H7 (cell line): Measurements from ENCODE around the gene CEP43. TPM values are rescaled to one million over a fixed set of nuclear protein-coding genes. Genes with fewer than 3 reads are reported as not detected.

Source experiments
- DNase-seq: peaks from one replicate; pipeline ENCODE4 v3.0.0; 2012
- H3K27me3 ChIP-seq: 2 replicates; pipeline ENCODE4 v1.6.0; 2011; ENCODE audit warnings: mild to moderate bottlenecking, low read length; ENCODE audit not compliant: control insufficient read depth, insufficient read depth
- H3K36me3 ChIP-seq: replicated peaks from 2 replicates; pipeline ENCODE4 v1.5.1; 2011; ENCODE audit warnings: low read length; ENCODE audit not compliant: control insufficient read depth, insufficient read depth
- H3K4me3 ChIP-seq: 2 replicates; pipeline ENCODE4 v1.5.1; 2011; ENCODE audit warnings: low read depth, mild to moderate bottlenecking, control low read depth, low read length, moderate library complexity; ENCODE audit not compliant: insufficient read depth
- total RNA-seq: library from RNA; depleted of rRNA; stranded (reverse); fragments of >200 nt; shearing (Covaris generic); gene quantifications from 2 replicates; pipeline ENCODE4 v1.2.3, GENCODE V29; 2014

CEP43 gene
- total RNA-seq, 1 experiment from 2014 or later, result 14.8 TPM

DNA sequence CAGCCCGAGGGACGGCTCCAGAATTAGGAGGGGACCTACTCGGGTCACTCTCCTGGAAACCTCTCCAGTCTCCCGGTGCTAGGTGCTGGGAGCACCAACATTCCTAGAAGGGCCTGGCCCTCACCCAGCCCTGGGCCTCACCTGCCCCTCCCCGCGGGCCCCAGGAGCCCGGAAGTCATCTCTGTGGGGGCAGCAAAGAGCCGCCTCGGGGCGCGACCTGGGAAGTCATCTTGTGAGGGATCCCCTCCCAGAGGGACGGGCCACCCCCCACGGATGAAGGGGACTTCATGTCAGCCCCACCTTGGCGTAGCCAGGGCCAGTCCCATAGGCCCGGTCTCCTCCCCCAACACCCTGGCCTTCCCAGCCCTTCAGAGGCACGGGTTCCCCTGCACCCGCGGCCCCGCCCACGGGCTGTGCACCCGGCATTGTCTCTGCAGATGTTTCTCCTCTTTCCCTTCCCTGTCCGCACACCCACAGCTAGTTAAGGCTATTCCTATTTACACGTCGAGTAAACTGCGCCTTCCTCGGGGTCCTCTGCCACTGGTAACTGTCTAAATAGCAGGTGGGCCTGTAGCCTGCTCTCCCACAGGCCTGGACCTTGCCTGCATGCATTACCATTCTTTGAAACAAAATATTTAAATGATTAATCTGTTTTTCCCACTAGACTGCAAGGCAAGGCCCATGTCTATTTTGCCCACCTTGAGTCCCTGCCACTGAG, 42.0 kb upstream of the CEP43 start:
- no peaks in the 10 kb centered on the region for H3K36me3 ChIP-seq
- DNase-seq, result peak; percentile 80
- peaks cover 7% of the 10 kb centered on the region for H3K27me3 ChIP-seq
- H3K4me3 ChIP-seq, result peak overlapping the region; percentile 87

GRCh38 chr6:166957805-166958076, 41.5 kb upstream of the CEP43 start:
- H3K4me3 ChIP-seq, result no peak overlapping the region
- no peak for DNase-seq
- H3K36me3 ChIP-seq, result no peaks in the 10 kb centered on the region
- peaks cover 7% of the 10 kb centered on the region for H3K27me3 ChIP-seq

DNA sequence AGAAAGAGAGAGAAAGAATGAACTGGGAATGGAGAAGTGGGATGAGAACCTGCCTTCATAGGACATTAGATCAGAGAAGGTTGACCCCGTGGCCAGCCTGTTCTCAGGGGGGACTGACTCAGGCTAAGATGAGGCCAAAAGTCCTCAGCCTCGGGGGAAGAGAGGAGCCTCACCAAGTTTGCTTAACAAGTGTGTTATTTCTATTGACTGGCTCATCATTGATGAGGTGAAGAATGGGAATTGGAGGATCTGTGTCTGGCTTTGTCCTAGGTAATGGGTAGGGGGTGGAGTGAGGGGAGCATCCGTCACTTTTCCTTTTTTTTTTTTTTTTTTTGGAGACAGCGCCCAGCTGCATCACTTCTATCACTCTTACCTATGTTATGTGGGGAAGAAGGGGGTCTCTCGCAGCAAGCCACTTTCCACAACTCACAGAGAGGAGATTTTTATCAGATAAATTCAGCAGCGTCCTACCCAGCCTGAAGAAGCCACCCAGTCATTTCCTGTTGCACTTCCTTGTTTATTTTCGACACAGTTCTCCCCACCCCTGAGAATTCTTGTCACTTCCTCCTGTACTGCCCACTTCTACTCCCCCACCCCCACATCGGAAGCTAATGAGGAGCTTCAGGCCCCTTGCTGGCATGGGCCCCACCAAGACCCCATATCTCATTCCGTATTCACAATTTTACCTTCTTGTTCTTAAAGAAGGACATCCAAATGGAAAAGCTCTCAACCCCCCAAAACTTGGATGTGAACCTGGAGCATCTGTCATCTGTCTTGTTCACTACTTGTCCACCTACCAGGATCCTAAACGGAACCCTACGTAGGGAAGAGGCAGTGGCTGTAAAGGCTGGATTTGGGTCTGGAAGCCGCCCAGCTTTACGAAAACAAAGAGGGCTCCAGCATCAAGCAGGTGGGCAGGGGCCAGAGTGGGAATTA, 40.0 kb upstream of the CEP43 start:
- H3K27me3 ChIP-seq, result peaks cover 7% of the 10 kb centered on the region
- H3K4me3 ChIP-seq, result no peak overlapping the region
- DNase-seq, result no peak
- no peaks in the 10 kb centered on the region for H3K36me3 ChIP-seq

GRCh38 chr6:166959911-166960608, 39.1 kb upstream of the CEP43 start:
- Histone ChIP-seq H3K36me3 (no peaks in the 10 kb centered on the region), H3K27me3 (peaks cover 7% of the 10 kb centered on the region), H3K4me3 (no peak overlapping the region)
- no peak for DNase-seq

DNA sequence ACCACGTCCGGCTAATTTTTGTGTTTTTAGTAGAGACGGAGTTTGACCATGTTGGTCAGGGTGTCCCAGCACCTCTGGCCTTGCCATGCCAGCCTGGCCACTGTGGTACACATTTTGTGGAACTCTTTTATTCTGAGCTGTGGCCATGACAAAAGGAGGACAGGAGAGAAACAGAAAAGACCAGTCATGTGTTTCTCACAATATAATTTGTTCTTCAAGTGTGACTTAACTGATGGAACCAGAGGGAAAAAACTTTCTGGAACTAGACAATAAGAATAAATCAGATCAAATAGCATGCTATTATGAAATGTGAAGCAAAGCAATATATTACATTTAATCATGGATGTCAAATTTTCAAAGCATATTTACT, 38.6 kb upstream of the CEP43 start:
- H3K27me3 ChIP-seq, result peaks cover 4% of the 10 kb centered on the region
- H3K36me3 ChIP-seq, result no peaks in the 10 kb centered on the region
- H3K4me3 ChIP-seq, result no peak overlapping the region
- no peak for DNase-seq

GRCh38 chr6:166966268-166966667, 32.9 kb upstream of the CEP43 start:
- no peaks in the 10 kb centered on the region for H3K36me3 ChIP-seq
- no peaks in the 10 kb centered on the region; the same call in 1 of the 2 replicates for H3K27me3 ChIP-seq
- H3K4me3 ChIP-seq, result no peak overlapping the region
- DNase-seq, result no peak

DNA sequence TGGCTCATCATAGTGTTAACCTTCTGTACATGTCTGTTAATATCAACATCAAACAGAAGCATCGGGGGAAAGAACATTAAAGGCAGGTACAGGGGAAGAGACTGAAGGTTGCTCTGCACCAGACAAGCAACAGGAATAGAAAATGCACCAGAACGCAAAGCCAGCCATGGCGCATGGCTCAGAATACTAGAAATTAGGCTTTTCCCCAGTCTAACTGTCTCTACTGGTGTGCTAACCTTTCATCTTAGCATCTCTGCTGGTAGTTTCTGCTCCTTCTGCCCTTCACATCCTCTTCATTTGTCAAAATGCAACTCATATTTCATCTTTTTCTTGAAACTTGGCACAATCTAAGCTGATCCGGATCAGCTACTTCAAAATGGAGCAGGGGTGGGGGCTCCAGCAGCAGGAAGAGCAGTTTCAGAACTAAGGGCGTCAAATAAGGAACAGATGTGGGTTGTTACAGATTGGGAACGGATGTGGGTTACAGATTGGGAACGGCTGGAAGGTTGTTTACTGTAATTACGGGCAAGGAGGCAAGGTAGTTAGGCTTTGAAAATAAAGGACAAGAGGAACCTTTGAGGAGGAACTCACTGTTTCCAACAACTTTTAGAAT, 29.7 kb upstream of the CEP43 start:
- Histone ChIP-seq H3K4me3 (no peak overlapping the region), H3K27me3 (no peaks in the 10 kb centered on the region; the same call in 1 of the 2 replicates), H3K36me3 (no peaks in the 10 kb centered on the region)
- no peak for DNase-seq

DNA sequence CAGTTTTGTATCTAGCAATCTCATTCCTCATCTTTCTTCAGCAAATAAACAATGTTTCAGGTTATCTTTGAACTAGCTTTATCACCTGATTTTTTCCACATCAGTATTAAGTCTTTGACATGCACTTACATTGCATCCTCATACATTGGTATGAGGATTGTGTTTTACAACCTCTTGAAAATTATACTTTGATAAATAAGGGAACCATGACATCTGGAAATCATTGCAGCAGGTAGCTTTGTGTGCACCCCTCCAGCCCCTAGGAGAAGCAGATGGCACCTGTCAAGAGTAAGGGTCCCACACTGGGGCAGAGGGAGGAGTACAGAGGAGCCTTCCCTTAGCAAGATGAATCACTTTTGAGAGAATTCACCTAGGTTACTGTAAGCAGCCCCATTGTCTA, 29.1 kb upstream of the CEP43 start:
- H3K4me3 ChIP-seq, result no peak overlapping the region
- H3K36me3 ChIP-seq, result no peaks in the 10 kb centered on the region
- no peaks in the 10 kb centered on the region; the same call in 1 of the 2 replicates for H3K27me3 ChIP-seq
- no peak for DNase-seq

DNA sequence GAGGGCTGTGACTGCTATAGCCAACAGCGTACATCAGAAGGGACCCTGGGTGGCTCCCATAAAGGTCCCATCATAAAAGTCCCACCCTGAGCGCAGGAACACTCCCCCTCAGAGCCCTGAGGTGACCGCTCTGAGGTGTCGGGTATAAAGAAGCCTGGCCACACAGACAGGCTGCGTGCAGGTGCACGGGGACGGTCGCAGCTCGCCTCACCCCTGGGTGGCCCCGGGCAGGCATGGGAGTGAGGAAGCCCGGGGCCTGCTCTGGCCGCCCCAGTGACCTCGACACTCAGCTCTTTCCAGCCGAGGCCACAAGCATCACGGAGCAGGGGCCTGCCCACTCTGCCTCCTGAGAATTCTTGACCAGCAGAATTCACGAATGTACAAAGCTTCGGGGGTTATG, 28.4 kb upstream of the CEP43 start:
- Histone ChIP-seq H3K27me3 (no peaks in the 10 kb centered on the region; the same call in 1 of the 2 replicates), H3K4me3 (no peak overlapping the region), H3K36me3 (no peaks in the 10 kb centered on the region)
- DNase-seq, result no peak

DNA sequence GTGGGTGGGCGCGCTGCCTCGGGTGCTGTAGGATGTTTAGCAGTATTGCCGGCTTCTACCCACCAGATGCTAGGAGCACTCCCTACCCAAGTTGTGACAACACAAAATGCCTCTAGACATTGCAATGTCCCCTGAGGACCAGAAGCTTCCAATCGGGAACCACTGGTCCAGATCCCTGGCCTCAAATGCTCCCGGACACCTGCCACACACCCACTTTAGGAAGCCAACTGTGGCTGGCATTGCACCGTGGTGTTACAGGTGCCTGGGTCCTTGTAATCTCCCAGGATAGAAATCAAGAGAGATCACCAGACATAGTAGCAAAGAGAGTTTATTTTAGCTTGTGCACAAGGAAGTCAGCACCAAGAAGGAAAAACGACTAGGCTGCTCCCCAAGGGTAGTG, 27.9 kb upstream of the CEP43 start:
- Histone ChIP-seq H3K27me3 (no peaks in the 10 kb centered on the region; the same call in 1 of the 2 replicates), H3K36me3 (no peaks in the 10 kb centered on the region), H3K4me3 (no peak overlapping the region)
- no peak for DNase-seq

DNA sequence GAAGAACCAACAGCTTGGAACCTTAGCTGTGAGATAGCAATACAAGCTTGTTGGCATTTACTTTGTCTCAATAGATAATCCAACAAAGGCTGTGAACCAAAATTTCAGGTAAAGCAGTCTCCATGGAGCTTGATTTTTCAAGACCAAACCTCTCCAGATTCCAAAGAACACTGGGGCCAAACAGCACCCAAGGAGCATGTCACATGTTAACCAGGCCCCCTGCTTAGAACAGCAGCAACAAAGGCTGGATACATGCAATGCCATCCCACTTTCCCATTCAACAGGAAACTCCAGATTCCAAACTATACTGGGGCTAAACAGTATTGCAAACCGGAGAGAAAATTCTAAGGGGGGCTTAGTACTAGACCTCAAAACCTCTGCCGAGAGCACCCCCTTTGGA, 27.1 kb upstream of the CEP43 start:
- H3K36me3 ChIP-seq, result no peaks in the 10 kb centered on the region
- no peak overlapping the region for H3K4me3 ChIP-seq
- no peak for DNase-seq

GRCh38 chr6:166976636-166977035, 22.6 kb upstream of the CEP43 start:
- no peak overlapping the region for H3K4me3 ChIP-seq
- H3K27me3 ChIP-seq, result no peaks in the 10 kb centered on the region
- DNase-seq, result peak; percentile 39
- no peaks in the 10 kb centered on the region for H3K36me3 ChIP-seq

More for the DNA sequence above, 27.1 kb upstream of the CEP43 start:
- no peaks in the 10 kb centered on the region; the same call in 1 of the 2 replicates for H3K27me3 ChIP-seq

- Histone ChIP-seq H3K27me3 (no peaks in the 10 kb centered on the region), H3K4me3 (no peak overlapping the region), H3K36me3 (no peaks in the 10 kb centered on the region)
- DNase-seq, result no peak
Measured at GRCh38 chr6:166977621-166978525, 21.3 kb upstream of the CEP43 start.

DNA sequence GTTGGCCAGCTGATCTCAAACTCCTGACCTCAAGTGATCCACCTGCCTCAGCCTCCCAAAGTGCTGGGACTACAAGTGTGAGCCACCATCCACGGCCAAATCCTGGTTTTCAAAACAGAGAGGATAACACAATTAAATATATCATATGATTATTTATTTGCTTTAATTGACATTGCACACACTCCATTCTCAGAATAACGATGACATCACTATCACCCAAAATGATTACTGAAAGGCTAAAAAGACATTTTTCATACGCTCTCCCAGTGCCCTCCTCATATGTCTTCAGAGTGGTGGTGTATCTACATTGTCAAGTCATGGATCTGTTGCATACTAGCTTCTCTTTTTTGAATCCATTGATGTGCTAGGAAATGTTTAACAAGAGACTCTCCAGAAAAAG, 18.5 kb upstream of the CEP43 start:
- H3K4me3 ChIP-seq, result no peak overlapping the region
- no peaks in the 10 kb centered on the region for H3K36me3 ChIP-seq
- H3K27me3 ChIP-seq, result no peaks in the 10 kb centered on the region
- no peak for DNase-seq
